NCI-H146 treated with DMSO at 0.1 percent for 48 hours (cell line): ENCODE results near the gene MAPK14.
"Not testable (repeated sequence)": the region's sequence is repeated elsewhere in the genome, so short reads cannot be mapped to it uniquely, and the experiment has no call there.

Experiments
- DNase-seq: peaks from one replicate; lab custom pipeline; 2025; ENCODE audit not compliant: unreplicated experiment; lab: John Stamatoyannopoulos, UW

Gene MAPK14

GRCh38 chr6:36027501-36028087, at the start of gene MAPK14:
Gene MAPK14, plus strand, starts transcription at chr6:36027808. Its CDS starts 350 bp downstream, at chr6:36028158.
- peak; percentile 98 for DNase-seq

- not testable (repeated sequence) for DNase-seq
Measured at GRCh38 chr6:35980126-35980525, 47.5 kb upstream of the MAPK14 start.

- DNase-seq, result no peak
Measured at GRCh38 chr6:35980991-35981645, 46.5 kb upstream of the MAPK14 start.

DNA sequence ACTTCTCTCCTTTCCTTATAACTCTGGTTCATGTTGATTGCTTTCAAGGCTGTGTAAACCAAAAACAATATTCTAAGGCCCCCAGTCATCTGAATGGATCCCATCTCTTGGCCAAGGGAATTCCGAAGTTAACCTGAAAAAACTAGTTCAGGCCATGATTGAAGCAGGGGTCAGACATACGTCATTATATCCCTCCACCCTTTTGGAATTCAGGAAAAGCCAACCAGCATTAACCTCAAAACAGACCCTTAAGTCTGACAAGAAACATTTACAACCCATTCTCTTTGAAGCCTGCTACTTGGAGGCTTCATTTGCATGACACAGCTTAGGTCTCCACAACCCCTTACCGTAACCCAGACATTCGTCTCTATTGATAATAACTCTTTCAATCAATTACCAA, 42.9 kb upstream of the MAPK14 start:
- no peak for DNase-seq

- not testable (repeated sequence) for DNase-seq
Measured at GRCh38 chr6:35988047-35988446, 39.6 kb upstream of the MAPK14 start.

- no peak for DNase-seq
Measured at GRCh38 chr6:35993150-35993549, 34.5 kb upstream of the MAPK14 start.

DNA sequence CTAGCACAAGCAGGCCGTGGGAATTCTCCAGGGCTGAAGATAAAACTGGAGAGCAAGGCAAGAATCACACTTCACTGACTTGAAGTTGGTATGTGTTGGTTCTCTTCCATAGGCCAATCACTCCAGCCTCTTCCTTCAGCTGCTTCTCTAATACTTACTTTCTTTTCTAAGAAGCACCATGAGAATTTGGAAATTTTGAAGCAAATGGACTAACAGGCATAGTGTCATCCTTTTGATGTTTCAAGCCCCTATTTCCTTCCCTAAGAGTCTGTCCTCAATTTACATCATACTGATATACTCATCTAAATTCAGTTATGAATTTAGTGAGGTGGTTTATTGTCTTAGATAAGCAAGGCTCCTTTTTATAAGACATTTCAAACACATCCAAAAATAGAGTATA, 27.2 kb upstream of the MAPK14 start:
- no peak for DNase-seq

DNA sequence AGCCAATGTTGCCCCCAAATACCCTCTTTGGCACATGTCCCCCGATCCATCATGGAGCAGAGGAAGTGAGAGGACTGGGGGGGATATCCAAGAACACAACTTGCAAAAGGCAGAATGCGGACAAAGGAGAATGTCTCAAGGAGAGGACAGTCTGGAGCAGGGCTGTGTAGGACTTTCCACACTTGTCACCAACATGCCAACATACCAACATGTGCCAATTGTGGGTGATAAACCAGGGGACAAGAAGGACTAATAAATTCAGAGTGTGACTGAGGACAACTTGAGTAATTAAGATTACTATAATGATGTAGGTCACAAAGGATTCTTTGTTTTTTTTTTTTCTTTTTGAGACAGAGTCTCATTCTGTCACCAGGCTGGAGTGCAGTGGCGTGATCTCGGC, 11.9 kb upstream of the MAPK14 start:
- no peak for DNase-seq

DNA sequence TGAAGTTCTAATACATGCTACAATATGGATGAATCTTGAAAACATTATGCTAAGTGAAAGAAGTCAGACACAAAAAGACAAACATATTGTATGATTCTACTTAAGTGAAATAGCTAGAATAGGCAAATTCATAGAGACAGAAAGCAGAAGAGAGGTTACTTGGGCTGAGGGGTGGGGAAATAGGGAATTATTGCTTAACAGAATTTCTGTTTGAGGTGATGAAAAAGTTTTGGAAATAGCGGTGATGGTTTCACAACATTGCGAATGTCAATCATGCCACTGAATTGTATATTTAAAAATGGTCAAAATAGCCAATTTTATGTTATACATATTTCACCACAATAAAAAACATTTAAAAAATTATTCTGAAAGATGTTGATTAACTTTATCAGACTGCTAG, 9.3 kb upstream of the MAPK14 start:
- no peak for DNase-seq

DNA sequence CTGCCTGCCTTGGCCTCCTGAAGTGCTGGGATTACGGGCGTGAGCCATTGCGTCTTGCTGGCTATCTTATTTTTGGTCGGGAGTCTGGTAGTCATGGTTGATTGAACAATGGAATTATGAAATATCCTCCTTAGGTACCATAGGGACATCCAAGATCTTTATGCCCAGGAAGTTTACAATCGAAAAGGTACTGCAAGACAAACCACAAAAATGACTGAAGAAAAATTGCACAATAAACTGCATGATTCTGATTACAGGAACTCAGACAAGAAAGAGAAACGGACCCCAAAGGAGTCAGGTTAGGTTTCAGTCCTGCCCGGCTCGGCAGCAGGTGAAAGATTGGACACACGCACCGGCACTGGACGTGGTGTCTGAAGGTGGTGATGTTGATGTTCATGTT, 8.4 kb upstream of the MAPK14 start:
- no peak for DNase-seq

- no peak for DNase-seq
Measured at GRCh38 chr6:36020154-36020553, 7.5 kb upstream of the MAPK14 start.

DNA sequence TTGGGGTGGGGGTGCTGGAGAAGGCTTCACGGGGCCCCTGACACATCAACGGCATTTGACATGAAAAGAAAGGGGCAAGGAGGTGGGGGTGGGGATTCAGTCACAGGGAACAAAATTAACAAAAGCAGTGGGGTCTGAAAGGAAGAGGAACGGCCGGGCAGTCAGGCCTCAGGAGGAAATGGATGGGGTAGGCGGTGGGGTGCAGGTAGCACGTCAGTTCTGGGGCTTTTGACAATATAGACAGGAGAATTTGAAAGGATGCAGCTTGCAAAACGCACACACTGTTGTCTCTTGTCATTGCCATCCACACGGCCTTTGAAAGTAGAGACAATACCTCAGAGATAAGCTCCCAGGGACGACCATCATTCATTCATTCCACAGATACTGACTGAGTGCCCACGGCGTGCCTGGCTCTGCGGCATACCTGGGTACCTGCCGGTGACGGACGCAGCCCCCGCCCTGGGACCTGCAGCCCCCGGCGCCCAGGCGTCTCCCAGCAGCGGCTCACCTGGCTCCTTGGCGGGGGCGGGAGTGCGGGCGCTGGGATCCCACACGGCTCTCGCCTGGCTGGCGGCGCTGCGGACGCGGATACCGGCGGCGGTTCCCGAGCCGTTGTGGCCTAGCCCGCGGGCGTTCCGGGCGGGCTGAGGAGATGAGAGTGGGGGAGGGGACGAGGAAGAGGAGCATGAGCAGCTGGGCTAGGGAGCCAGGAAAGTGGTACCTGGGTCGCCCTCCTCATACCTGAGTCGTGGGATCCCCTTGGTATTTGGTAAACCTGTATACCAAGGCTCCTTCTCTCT, 3.4 kb upstream of the MAPK14 start, which contains the start of gene SLC26A8:
TSS of gene SLC26A8 (minus strand) at position 646 of the 800 bp plus-strand sequence. CDS start 4,934 bp downstream, outside the sequence.
- no peak for DNase-seq

- no peak for DNase-seq
Measured at GRCh38 chr6:36025260-36025931, 2.2 kb upstream of the MAPK14 start.

- no peak for DNase-seq
Measured at GRCh38 chr6:36025932-36026327, 1.7 kb upstream of the MAPK14 start.

DNA sequence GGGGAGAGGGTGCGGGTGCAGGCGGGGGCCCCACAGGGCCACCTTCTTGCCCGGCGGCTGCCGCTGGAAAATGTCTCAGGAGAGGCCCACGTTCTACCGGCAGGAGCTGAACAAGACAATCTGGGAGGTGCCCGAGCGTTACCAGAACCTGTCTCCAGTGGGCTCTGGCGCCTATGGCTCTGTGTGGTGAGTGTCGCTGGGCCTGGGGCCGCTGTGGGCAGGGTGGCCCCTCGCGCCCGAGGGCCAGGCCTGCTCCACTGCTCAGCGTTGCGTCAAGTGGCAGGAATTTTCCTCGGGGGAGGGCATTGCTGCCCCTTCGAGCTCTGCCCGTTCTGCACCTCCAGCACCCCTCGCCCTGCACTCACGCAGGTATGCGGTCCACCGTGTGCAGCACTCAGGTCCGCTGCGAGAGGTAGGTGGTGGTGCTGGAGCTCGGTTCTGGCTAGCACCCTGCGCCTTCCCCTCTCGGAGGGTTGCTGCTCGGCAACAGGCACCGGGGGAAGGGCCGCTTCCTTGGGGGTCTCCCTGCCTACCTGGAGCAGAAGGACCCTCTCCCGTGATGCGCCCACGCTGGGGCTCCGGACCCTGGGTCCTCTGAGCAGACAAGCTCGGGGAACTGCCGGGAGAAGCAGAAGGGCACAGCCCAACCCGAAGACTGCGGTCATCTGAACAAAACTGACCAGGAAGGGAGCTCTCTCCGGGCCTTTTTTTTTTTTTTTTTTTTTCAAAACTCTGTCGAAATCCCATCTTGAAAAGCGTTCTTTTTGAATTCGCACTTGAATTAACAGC, 674 bp downstream of the MAPK14 start:
- no peak for DNase-seq

- DNase-seq, result peak; percentile 16
Measured at GRCh38 chr6:36028877-36029324, 1.3 kb downstream of the MAPK14 start.

- DNase-seq, result no peak
Measured at GRCh38 chr6:36029464-36029863, 1.9 kb downstream of the MAPK14 start.

- DNase-seq, result no peak
Measured at GRCh38 chr6:36032261-36032660, 4.7 kb downstream of the MAPK14 start.

GRCh38 chr6:36033144-36033543, 5.5 kb downstream of the MAPK14 start:
- not testable (repeated sequence) for DNase-seq

- DNase-seq, result no peak
Measured at GRCh38 chr6:36033935-36034334, 6.3 kb downstream of the MAPK14 start.

DNA sequence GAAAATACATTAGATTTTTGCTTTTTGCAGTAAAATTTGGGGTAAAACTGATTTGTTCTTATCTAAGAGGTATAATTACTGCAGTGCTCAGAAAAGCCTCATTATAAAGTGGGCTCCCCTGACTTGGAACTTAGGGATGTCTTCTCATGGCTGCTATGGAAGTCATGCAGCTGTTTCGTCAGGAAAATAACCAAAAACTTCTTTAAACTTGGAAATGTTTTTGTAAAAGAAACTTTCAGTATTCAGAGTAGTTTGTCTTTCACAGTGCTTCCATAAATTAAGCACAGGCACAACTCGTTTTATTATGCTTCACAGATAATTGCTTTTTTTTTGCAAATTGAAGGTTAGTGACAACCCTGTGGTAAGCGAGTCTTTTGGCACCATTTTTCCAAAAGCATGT, 6.8 kb downstream of the MAPK14 start:
- DNase-seq, result no peak
